OCI-LY3 (cell line): Measurements from ENCODE around the gene ESRRA.

Experiments used
- EZH2phosphoT487 ChIP-seq: fragments of 200-600 bp; shearing (Covaris generic); IDR thresholded peaks from 2 replicates; pipeline ENCODE4 v1.6.1; 2018; ENCODE audit warnings: antibody characterized with exemption, mixed run types, low read depth
- TF ChIP-seq, protein P1 (sequence below): fragments of 200-600, 300-600 bp; sonication (generic); IDR thresholded peaks from 2 replicates; pipeline ENCODE4 v1.5.1; 2014; ENCODE audit warnings: antibody characterized with exemption, low read length, low read depth

DNA sequence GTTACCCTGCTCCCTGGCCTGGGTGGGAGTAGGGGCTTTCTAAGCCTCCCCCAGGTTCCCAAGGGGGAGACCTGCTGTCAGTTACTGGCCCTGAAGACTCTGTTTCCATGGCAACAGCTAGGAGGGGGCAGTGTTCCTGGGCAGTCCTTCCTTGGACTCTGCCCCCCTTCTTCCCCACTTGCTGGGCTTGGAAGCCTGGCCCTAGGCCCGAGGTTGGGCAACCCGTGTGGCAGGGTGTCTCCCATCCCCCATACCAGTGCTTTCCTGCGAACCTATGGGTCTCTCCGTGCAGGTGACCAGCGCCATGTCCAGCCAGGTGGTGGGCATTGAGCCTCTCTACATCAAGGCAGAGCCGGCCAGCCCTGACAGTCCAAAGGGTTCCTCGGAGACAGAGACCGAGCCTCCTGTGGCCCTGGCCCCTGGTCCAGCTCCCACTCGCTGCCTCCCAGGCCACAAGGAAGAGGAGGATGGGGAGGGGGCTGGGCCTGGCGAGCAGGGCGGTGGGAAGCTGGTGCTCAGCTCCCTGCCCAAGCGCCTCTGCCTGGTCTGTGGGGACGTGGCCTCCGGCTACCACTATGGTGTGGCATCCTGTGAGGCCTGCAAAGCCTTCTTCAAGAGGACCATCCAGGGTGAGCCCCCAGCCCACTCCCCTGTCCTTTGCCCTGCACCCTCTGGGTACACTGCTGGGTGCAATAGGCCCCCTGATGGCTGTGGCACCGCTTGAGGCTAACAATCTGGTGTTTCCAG is 1.7 kb downstream of the ESRRA start:
- TF ChIP-seq, protein P1, sequence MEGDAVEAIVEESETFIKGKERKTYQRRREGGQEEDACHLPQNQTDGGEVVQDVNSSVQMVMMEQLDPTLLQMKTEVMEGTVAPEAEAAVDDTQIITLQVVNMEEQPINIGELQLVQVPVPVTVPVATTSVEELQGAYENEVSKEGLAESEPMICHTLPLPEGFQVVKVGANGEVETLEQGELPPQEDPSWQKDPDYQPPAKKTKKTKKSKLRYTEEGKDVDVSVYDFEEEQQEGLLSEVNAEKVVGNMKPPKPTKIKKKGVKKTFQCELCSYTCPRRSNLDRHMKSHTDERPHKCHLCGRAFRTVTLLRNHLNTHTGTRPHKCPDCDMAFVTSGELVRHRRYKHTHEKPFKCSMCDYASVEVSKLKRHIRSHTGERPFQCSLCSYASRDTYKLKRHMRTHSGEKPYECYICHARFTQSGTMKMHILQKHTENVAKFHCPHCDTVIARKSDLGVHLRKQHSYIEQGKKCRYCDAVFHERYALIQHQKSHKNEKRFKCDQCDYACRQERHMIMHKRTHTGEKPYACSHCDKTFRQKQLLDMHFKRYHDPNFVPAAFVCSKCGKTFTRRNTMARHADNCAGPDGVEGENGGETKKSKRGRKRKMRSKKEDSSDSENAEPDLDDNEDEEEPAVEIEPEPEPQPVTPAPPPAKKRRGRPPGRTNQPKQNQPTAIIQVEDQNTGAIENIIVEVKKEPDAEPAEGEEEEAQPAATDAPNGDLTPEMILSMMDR = no peak
- no peak for TF ChIP-seq EZH2phosphoT487
